CD4-positive, alpha-beta T cell treated with Interferon gamma for 1 hour (primary cell): ENCODE measurements around the gene PSMB3.
"Not testable (repeated sequence)": the region's sequence is repeated elsewhere in the genome, so short reads cannot be mapped to it uniquely, and the experiment has no call there.

Source experiments
- DNase-seq: peaks from one replicate; pipeline ENCODE4 v3.0.0-alpha.2; 2020

Gene PSMB3

DNA sequence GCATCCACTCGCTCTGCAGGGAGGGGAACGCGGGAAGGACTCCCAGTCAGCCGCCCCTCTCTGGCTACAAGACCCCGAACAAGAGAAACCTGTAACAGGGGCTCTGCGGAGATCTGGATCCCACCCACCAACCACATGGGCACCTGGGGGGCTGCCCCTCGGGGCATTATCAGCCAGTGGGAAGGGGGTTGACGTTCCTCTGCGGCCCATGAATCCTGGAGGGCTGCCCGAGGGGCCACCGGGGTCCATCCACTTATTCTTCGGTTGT, 2.6 kb upstream of the PSMB3 start:
- DNase-seq: no peak

DNA sequence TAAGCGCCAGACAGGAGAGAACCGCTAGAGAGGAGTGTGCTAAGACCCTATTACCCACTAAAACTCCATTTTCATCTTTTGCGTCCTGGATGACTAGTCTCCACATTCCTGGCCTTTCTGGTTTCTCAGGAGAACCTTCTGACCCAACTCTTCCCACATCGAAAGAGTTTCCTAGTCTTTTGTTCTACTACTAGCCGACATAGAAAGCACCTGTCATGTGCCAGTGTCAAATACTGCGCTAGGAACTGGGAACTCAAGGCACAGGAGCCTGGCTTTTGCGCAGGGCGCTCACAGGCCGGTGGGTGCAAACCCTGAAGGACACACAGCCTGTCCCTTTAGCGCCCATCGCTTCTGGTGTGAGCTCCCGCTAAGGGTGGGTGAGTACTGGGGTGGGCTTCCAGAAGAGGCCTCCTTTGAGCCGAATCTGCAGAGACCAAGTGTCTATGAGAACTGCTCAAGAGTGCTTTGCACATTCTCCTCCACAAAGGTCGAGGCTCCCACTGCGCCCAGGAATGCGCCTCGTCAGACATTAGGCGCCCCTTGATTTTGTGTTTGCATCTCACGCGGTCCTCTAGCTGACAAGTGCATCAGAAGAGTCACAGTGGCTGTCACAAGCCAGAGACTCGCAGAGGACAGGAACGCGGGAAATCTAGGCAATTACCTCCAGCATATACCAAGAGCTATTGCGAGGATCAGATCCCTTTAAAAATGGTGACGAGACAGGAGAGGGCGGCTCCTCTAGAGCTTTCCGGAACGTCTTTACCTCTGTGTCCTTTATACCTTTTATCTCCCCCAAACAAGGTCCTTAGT, 2.0 kb upstream of the PSMB3 start:
- no peak for DNase-seq

DNA sequence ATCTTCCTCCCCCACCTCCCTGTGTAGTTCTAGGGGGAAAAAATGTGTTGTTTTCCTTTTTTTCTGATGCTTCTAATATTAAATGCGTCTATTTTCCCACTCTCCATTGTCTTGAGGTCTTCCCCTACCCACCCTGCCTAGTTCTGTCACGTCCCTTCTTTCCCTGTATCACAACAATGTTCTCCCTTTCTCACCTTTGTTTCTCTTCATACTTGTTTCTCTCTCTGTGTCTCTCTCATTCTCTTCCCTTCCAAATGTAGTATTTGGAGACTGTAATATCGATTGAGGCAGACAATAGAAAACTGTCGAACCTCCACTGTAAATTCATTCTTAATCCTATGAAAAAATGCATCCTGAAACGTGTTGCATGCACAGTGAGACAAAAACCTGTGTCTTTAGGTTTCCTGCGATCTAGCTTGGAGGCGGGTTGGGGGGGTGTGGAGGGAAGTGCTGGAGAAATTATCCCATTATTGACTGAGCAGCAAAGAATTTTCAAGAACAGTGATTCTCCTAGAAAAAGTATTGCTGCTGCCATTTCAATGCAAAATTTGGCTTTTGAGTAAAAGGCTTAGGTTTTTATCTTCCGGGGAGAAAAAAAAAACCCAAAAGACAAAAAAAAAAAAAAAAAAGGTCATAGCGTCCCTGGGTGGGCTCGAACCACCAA, 1.3 kb upstream of the PSMB3 start:
- DNase-seq: no peak

DNA sequence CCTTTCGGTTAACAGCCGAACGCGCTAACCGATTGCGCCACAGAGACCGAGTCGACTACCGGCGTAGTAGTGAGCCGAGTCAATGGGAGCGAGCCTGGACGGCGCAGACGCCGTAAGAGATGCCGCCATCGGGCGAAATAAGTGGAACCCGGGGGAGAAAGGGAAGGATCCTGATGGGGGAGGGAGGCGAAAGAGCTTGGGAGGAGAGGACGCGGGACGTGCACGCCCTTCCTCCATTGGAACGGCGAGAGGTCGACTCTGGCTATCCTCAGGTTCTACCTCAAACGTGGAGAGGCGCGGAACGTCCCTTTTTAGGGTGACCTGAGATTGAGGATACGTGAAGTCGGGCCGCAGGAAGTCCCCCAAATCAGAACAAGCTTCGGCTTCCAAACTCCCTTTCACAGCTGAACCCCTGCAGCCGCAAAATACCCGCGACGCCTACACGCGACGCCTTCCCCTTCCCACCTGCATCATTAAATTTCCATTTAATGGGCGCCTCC, 683 bp upstream of the PSMB3 start:
- DNase-seq: peak; percentile 81

DNA sequence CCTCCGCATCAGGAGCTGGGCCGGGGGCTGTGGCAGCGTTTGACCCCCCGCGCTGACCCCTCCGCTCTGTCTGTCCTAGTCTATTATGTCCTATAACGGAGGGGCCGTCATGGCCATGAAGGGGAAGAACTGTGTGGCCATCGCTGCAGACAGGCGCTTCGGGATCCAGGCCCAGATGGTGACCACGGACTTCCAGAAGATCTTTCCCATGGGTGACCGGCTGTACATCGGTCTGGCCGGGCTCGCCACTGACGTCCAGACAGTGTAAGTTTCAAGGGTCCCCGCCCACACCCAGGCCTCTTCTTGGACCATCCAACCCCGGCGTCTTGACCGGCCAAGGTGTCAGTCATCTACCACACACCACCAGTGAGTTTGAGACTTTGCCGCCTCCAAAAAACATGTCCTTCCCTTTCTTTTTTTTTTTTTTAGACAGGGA, 548 bp downstream of the PSMB3 start:
- DNase-seq: no peak

DNA sequence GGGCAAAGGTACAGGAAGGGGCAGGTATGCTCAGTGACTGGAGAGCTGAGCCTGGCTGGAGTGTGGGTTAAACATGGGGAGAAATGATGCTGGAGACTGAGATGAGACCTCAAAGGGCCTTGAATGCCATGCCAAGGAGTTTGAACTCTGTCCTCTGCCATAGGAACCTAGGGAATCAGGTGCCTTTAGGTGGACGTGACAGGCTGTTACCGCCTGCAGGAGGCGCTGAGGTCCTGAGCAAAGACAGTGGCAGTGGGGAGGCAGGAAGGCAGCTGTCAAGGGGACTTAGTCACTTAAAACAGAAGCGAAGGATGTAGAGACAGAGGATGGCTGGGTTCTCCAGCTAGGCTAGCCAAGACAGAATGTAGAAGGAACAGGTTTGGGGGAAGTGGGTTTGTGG, 9.1 kb downstream of the PSMB3 start:
- DNase-seq: peak; percentile 14

DNA sequence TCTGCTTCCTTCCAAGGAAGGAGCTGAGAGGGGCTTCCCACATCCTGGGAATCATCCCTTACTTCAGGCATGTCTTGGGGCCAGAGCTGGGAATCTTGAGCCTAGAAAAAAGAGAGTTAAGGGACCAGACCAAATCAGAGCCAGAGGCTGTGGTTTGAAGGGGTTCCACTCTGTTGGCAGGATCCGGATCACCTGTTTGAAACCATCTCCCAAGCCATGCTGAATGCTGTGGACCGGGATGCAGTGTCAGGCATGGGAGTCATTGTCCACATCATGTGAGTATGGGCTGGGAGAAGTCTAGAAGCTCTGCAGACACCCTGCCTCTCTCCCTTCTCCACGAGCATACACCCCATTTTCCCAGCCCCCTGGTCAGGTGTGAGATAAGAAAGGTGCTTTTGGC, 9.7 kb downstream of the PSMB3 start:
- no peak for DNase-seq

DNA sequence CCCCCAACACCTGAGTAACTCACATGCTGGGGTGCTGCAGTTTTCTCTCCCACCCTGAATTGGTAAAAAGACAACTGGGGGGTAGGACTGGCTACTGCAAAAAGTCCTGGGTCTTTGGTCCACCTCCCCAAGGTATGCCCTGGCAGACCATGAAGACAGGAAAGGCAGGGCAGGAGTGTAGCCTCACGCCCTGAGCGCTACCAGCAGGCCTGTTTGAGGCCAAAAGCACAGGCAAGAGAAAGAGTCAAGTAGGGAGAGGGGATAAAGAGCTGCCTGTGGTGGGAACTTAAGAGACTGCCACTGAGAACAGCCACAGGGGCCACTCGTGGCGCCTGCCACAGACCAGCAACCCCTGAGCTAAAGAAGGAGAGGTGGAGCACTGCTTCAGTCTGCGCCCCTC, 13.8 kb downstream of the PSMB3 start:
- no peak for DNase-seq

DNA sequence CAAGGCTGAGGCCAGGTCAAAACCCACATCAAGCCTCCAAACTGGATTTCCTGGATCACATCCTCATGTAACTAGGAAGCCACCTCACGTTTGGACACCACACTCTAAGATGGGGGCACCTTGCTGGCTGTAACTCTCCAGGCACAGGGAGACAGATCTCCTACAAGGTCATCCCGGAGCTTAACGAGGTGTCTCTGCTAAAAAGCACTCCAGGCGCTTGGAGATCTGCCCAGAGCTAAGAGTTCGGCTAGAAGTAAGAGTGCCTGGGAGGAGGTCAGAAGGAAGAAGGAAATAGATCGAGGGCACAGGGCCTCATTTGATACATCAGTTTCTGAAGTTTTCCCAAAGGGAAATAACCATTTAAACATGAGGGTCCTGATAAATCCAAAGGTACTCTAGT, 15.9 kb downstream of the PSMB3 start:
- DNase-seq: no peak

DNA sequence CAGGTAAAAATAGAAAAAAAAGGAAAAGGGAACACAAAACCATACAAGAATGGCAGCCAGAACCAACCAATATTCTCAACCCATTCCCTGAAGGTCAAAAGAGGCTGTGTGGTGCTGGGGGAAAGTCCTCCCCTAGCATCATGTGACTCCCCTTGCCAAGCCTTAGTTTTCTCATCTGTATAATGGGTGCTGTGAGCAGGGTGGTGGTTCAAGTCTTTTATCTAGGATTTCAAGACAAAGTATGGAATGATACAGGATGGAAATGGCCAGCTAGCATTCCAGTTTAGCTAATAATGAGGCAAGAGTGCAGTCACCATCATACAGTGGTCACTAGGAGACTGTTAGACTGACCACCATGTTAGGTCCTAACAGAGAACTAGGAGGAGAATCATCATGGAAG, 20.7 kb downstream of the PSMB3 start:
- no peak for DNase-seq

DNA sequence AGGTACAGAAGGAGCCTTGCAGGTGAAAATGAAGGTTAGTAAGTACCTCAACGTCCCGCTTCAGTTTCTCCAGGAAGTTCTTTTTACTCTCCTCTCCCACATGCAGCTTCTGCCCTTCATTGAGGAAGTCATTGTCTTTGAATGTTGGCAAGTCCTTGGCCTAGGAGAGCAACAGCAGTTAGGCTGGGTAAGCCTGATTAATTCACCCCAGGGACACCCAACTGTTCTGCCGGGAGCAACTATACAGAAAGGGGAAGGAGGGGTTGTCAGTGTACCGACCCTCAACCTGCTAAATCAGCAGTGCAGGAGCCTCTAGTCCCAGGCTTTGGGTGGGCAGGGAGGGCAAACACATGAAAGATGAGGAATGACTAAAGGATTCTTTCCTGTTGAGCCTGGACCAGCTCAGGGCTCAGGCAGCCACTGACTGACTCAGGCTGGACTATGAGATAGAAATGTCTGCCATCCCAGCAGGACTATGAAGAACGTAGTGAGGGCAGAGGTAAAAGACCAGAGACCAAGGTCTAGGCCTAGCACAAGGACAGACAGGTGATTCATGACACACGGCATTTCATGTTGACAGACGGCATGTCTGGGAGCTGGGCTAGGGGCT, 25.2 kb downstream of the PSMB3 start:
- no peak for DNase-seq

DNA sequence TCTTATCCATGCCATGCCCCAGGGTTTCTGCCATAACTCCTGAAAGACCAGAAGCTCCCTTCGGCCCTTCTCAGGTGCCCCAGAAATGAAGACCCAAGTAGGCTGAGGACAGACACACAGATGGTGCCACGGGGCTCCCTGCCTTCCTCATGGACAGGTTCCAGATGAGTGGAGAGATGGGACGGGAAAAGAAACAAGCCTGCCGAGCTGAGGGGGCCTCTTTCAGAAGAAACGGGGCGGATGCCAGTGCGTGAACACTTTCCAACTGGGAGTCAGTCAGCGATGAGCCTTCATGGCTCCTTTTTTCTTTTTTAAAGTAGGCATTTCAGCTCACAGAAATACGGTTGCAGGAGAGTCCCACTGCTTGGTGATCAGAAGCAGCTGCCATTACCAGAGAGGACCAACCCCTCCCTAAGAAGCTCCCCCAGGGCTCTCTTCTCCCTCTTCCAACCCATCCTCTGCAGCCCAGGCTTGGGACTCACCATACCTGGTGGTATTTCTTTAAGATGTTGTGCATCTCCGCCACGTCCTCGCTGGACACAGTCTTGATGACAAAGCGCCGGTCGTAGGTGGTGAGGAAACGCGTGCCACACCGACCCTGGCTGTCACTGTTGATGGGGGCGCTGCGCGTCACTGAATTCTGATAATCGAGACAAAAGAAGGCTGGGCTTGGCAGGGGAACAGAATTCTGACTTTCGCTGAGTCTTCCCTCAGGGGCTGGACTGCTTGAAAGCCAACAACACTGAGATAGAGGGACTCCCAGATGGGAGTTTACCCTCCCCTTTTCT, 27.6 kb downstream of the PSMB3 start:
- DNase-seq: no peak

DNA sequence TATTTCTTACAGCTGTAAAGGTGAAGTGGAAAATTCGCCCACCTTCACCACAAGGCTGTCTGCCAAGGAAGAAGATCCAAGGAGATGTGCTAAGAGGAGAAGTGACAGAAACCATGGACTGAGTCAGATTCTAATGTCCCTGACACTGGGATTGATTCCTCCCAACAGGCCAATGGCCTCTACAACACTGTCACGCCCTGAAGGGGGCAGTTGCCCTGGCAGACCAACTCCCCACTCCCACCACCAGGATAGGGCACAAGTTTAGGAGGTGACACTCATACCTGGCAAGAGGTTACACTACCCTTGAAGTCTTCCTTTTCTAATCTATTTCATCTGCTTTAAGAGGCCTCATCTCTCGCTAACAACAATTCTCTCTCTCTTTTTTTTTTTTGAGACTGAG, 30.7 kb downstream of the PSMB3 start:
- no peak for DNase-seq

DNA sequence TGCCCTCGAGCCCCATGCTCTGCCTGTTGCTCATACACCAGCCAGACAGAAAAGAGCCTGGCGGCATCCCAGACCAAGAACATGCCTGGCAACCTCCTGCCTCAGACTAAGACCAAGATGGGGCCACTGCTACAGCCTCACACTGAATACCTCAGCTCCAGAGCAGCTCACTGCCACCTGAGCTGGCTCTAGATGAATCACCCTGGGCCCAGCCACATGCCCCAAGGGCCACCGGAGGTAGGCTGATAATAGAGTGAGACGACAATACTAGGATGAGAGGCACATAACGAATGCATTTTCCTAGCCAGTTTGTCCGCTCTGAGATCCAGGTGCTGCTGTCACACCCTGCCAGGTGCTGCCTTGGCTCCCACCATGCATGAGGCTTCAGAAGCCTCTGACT, 33.8 kb downstream of the PSMB3 start:
- no peak for DNase-seq

DNA sequence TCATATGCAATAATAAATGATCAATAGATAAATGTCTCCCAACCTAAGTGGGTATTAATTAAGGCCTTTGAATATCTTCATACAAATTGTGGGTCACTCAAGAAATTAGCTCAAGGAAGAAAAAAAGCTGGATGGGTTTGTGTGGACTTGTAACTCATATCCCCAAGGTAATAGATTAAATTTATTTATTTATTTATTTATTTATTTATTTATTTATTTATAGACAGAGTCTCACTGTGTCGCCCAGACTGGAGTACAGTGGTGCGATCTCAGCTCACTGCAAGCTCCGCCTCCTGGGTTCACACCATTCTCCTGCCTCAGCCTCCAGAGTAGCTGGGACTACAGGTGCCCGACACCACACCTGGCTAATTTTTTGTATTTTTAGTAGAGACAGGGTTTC, 35.5 kb downstream of the PSMB3 start:
- DNase-seq: not testable (repeated sequence)

DNA sequence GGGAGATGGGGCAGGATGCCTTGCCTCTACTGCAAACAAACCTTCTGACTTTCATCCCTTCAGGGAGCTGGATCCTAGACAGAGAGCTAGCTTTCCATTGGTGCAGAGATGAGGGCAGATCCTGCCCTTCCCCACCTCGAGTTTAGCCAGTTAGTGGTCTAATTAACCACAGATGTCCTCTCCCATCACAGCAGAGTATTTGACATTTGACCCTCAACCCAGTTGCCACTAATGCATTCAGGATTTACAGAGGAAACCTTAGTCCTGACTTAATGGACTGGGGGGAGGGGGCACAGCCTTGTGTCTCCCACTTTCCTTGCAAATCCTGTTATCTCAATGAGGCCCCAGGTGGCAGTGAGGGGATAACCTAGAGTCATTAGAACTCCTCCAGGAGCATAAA, 36.6 kb downstream of the PSMB3 start:
- DNase-seq: no peak

DNA sequence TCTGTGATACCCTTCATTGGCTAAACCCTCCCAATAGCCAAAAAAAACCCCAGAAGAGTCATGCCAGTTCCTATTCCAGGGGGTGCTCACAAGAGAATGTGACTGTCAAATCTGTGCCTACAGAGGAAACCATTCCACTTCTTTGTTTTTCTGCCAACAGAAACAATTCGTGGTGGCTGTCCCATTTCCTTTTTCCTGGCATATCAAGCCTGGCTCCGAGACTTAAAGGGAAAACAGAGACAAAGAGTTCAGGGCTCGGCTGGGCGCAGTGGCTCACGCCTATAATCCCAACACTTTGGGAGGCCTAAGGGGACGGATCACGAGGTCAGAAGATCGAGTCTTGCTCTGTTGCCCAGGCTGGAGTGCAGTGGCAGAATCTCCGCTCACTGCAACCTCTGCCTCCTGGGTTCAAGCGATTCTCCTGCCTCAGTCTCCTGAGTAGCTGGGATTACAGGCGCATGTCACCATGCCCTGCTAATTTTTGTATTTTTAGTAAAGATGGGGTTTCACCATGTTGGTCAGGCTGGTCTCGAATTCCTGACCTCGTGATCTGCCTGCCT, 37.7 kb downstream of the PSMB3 start:
- DNase-seq: not testable (repeated sequence)

DNA sequence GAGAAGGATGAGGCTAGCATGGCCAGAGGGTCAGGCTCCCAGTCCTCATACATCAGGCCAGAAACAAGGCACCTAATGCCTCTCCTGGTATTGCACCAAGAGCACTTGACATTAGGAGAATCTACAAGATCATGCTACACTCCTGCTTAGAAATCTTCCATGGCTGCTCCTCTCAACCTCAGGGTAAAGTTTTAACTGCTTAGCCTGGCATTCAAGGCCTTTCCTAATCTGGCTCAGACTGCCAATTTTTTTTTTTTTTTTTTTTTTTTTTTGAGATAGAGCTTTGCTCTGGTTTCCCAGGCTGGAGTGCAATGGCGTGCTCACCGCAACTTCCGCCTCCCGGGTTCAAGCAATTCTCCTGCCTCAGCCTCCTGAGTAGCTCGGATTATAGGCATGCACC, 38.6 kb downstream of the PSMB3 start:
- no peak for DNase-seq

DNA sequence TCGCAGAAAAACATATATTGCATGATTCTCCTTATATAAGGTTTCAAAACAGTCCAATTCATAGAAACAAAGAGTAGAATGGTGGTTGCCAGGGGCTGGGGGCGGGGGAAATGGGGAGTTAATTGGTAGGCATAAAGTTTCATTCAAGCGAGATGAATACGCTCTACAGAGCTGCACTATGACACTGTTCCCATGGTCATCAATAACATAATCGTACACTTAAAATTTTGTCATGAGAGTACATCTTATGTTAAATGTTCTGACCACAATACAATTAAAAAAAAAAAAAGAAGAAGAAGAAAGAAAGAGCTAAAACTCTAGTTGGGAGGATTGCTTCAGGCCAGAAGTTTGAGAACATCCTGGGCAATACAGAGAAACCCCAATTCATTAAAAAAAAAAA, 41.7 kb downstream of the PSMB3 start:
- DNase-seq: no peak

DNA sequence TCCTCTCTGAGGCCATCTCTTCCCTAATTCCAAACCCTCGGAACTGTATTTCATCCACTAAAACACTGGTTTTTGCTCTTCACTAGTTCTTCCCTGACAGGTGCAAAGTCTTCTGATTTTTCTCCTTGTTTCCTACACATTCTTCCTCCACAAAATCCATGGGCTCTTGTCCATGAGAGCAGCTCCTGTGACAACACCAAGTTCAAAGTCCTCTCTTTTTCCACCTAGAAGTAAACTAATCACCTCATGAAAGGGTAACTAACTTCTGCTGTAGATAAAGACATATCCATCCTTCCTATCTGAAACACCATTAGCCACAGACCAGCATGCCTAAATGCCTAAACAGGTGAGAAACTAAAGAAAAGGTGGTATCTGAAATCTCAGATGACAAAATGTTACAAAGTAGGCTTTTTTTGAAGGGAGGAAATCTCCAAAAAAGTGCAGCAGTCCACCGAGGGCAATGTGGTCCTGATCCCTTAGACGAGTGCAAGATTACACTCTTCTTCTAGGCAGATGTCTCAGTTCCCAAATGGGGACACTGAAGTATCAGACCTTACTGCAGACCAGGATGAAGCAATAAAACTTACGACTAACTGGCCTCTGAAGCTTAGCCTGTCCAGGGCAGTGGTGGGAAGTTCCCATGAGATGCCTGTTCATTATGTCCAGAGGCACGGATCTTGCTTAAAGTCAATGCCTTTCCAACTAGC, 44.1 kb downstream of the PSMB3 start:
- DNase-seq: no peak

DNA sequence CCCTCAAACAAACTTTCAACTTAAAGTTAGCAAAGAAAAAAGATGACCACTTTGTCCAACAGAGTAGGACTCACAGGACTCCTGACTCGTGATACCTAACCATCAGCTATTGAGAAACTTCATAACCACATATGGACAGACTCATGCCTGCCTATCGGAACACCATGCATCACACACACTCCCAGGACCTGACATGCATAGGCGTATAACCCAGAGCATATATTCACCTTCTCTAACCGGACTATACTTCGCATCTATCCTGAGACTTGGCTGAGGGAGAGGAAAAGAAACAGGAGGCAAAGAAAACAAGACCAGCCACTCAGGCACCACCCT, 44.6 kb downstream of the PSMB3 start:
- DNase-seq: no peak

DNA sequence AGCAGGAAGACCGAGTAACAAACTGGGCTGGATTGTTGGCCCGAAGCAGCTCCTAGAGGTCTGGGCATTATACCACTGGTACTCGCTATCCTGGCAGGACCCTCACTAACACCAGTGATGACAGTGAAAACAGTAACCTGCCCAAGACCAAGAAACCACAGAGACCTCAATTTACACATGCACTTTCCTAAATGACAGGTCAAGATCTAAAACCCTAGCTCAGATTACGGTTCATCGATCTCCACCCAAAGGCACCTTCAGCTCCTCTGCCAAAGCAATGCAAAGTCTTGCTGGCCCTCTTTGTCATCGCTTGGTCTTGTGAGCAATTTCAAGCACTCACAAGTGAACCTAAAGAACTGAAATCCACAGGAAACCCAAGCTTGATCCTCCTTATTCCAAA, 45.3 kb downstream of the PSMB3 start:
- no peak for DNase-seq
